SK-N-SH (cell line): ENCODE measurements around the gene TSHZ2. TPM values are rescaled to one million over a fixed set of nuclear protein-coding genes. Genes with fewer than 3 reads are reported as not detected.

ENCODE experiments used
- CTCF ChIA-PET: fragments of 300-600, 350-600 bp; formaldehyde crosslinking; extraction: SDS; loops from one replicate; lab custom pipeline; 2021; lab: Yijun Ruan, JAX
- POLR2A ChIA-PET: fragments of 350-600 bp; sonication (Branson Sonifier 250); formaldehyde crosslinking; extraction: SDS; loops from one replicate; lab custom pipeline; 2020; ENCODE audit warnings: antibody characterized with exemption, inconsistent platforms; lab: Yijun Ruan, JAX
- DNase-seq: peaks from one replicate; pipeline ENCODE4 v3.0.0; 2012
- H2AFZ ChIP-seq: fragments of 200-600 bp; sonication (generic); 2 replicates; pipeline ENCODE4 v1.8.1; 2016; ENCODE audit warnings: antibody characterized with exemption, mild to moderate bottlenecking, low read depth
- H3F3A ChIP-seq: fragments of 200-600 bp; sonication (generic); replicated peaks from 2 replicates; pipeline ENCODE3; 2016; ENCODE audit warnings: antibody characterized with exemption, mild to moderate bottlenecking; ENCODE audit not compliant: insufficient read depth
- H3K27ac ChIP-seq, 2 experiments: fragments of 200-500 bp in 1 of 2; fragments of 200-600 bp in 1 of 2; sonication (Bioruptor generic) in 1 of 2; sonication (generic), shearing (Covaris generic) in 1 of 2; 2 replicates each; pipeline versions ENCODE4 v1.5.1 to v1.6.1; 2014 to 2016; ENCODE audit warnings: low read depth in 2 of 2, inconsistent platforms in 1 of 2, low read length in 1 of 2, mild to moderate bottlenecking in 1 of 2, mixed read lengths in 1 of 2
- H3K27me3 ChIP-seq: fragments of 200-600 bp; sonication (generic), shearing (Covaris generic); 2 replicates; pipeline ENCODE4 v1.6.1; 2016; ENCODE audit warnings: mixed run types; ENCODE audit not compliant: insufficient read depth
- H3K36me3 ChIP-seq, 2 experiments: fragments of 200-500 bp in 1 of 2; fragments of 200-600 bp in 1 of 2; sonication (Bioruptor generic) in 1 of 2; sonication (generic) in 1 of 2; replicated peaks in 1 of 2; 2 replicates each; pipeline versions ENCODE3 to v1.5.1; 2014 to 2016; ENCODE audit warnings: low read length in 1 of 2, mild to moderate bottlenecking in 1 of 2; ENCODE audit not compliant: insufficient read depth in 2 of 2, control insufficient read depth in 1 of 2
- H3K4me1 ChIP-seq, 2 experiments: fragments of 200-500 bp in 1 of 2; fragments of 200-600 bp in 1 of 2; sonication (Bioruptor generic) in 1 of 2; sonication (generic), shearing (Covaris generic) in 1 of 2; 2 replicates each; pipeline versions ENCODE4 v1.5.1 to v1.6.1; 2014 to 2016; ENCODE audit warnings: low read depth in 1 of 2, low read length in 1 of 2, mixed run types in 1 of 2; ENCODE audit not compliant: insufficient read depth in 2 of 2, control insufficient read depth in 1 of 2
- H3K4me2 ChIP-seq: fragments of 200-600 bp; sonication (generic), shearing (Covaris generic); 2 replicates; pipeline ENCODE4 v1.6.1; 2017; ENCODE audit warnings: mixed run types
- H3K4me3 ChIP-seq, 2 experiments: fragments of 200-500 bp in 1 of 2; fragments of 200-600 bp in 1 of 2; sonication (Bioruptor generic) in 1 of 2; sonication (generic), shearing (Covaris generic) in 1 of 2; 2 replicates each; pipeline versions ENCODE4 v1.5.1 to v1.8.1; 2014 to 2016; ENCODE audit warnings: low read depth in 2 of 2, inconsistent platforms in 1 of 2, low read length in 1 of 2, mild to moderate bottlenecking in 1 of 2, mixed read lengths in 1 of 2, moderate library complexity in 1 of 2
- H3K79me2 ChIP-seq: fragments of 200-600 bp; sonication (generic); 2 replicates; pipeline ENCODE4 v1.8.1; 2017; ENCODE audit warnings: mild to moderate bottlenecking; ENCODE audit not compliant: insufficient read depth
- H3K9ac ChIP-seq: fragments of 200-600 bp; sonication (generic); 2 replicates; pipeline ENCODE4 v1.6.1; 2017; ENCODE audit warnings: mixed run types
- H3K9me2 ChIP-seq: fragments of 200-600 bp; sonication (generic); 2 replicates; pipeline ENCODE4 v1.6.1; 2017; ENCODE audit warnings: mixed run types
- H3K9me3 ChIP-seq: fragments of 200-600 bp; sonication (generic); 2 replicates; pipeline ENCODE4 v1.6.1; 2017; ENCODE audit warnings: mixed run types, mild to moderate bottlenecking, moderate library complexity
- H4K20me1 ChIP-seq: fragments of 200-600 bp; sonication (generic); 2 replicates; pipeline ENCODE4 v1.6.1; 2017; ENCODE audit warnings: mild to moderate bottlenecking, mixed run types; ENCODE audit not compliant: insufficient read depth
- EP300 ChIP-seq, 2 experiments: IDR thresholded peaks; 2 replicates each; pipeline versions ENCODE4 v1.4.0 to v1.6.1; 2012; ENCODE audit warnings: borderline replicate concordance in 1 of 2, low read depth in 1 of 2, low read length in 1 of 2
- EZH2phosphoT487 ChIP-seq: fragments of 200-600 bp; sonication (generic); IDR thresholded peaks from 2 replicates; pipeline ENCODE4 v1.6.1; 2017; ENCODE audit warnings: low read depth, mixed run types, mild to moderate bottlenecking, antibody characterized with exemption, moderate library complexity, borderline replicate concordance
- FOSL2 ChIP-seq: IDR thresholded peaks from 2 replicates; pipeline ENCODE4 v1.4.0; 2012; ENCODE audit warnings: low read depth, mild to moderate bottlenecking, moderate library complexity, borderline replicate concordance
- FOXJ3 ChIP-seq: sonication (generic); formaldehyde crosslinking; IDR thresholded peaks from 2 replicates; pipeline ENCODE4 v1.5.1; 2020; ENCODE audit warnings: mild to moderate bottlenecking, missing genetic modification reagents
- GATA2 ChIP-seq: sonication (generic); formaldehyde crosslinking; IDR thresholded peaks from 2 replicates; pipeline ENCODE4 v1.5.0; 2020; ENCODE audit warnings: mild to moderate bottlenecking, missing genetic modification reagents
- IRF3 ChIP-seq: fragments of 150-350 bp; IDR thresholded peaks from 2 replicates; pipeline ENCODE4 v1.6.1; 2016; ENCODE audit warnings: mild to moderate bottlenecking, low read depth, low read length
- JUND ChIP-seq: IDR thresholded peaks from 2 replicates; pipeline ENCODE4 v1.4.0; 2012
- MEF2A ChIP-seq: IDR thresholded peaks from 2 replicates; pipeline ENCODE4 v1.4.0; 2012; ENCODE audit warnings: low read depth, borderline replicate concordance
- MXI1 ChIP-seq: IDR thresholded peaks from 2 replicates; pipeline ENCODE4 v1.6.1; 2012; ENCODE audit warnings: mild to moderate bottlenecking, low read depth, low read length, improper control_type of control experiment
- NFIC ChIP-seq: IDR thresholded peaks from 2 replicates; pipeline ENCODE4 v1.4.0; 2012; ENCODE audit warnings: borderline replicate concordance
- NRF1 ChIP-seq: IDR thresholded peaks from 2 replicates; pipeline ENCODE4 v1.6.1; 2012; ENCODE audit warnings: low read depth, mild to moderate bottlenecking, low read length
- PBX3 ChIP-seq: IDR thresholded peaks from 2 replicates; pipeline ENCODE4; 2012
- RCOR1 ChIP-seq: fragments of 150-350 bp; IDR thresholded peaks from 2 replicates; pipeline ENCODE4 v1.6.1; 2017; ENCODE audit warnings: antibody characterized with exemption, low read length
- REST ChIP-seq: IDR thresholded peaks from 2 replicates; pipeline ENCODE4 v1.6.1; 2012; ENCODE audit warnings: mild to moderate bottlenecking, low read depth, low read length, moderate library complexity
- SMC3 ChIP-seq: IDR thresholded peaks from 2 replicates; pipeline ENCODE4 v1.6.1; 2012; ENCODE audit warnings: low read depth, low read length, improper control_type of control experiment
- TAF1 ChIP-seq: IDR thresholded peaks from 2 replicates; pipeline ENCODE4 v1.6.1; 2012; ENCODE audit warnings: low read depth, mild to moderate bottlenecking, low read length, moderate library complexity, borderline replicate concordance
- USF1 ChIP-seq: IDR thresholded peaks from 2 replicates; pipeline ENCODE4 v1.4.0; 2012; ENCODE audit warnings: low read depth, borderline replicate concordance
- ZBTB33 ChIP-seq: IDR thresholded peaks from 2 replicates; pipeline ENCODE4 v1.4.0; 2012; ENCODE audit warnings: low read depth, borderline replicate concordance
- WGBS: methylation state at CpG from one replicate; pipeline ENCODE4 v1.1.6; 2017; ENCODE audit warnings: low lambda C conversion rate; 5-methylcytosine and 5-hydroxymethylcytosine counted together
- polyA plus RNA-seq, 3 experiments: library from polyadenylated mRNA; depleted of rRNA; stranded (reverse); fragments of >200 nt; gene quantifications; 2 replicates each; pipeline ENCODE4 v1.2.3, GENCODE V29; 2012
- TF ChIP-seq, protein P1 (sequence below): IDR thresholded peaks from 2 replicates; pipeline ENCODE4 v1.4.0; 2012; ENCODE audit warnings: low read depth

The TSHZ2 gene
- polyA plus RNA-seq, 1 of the 3 experiments (the other 2 are of a cell fraction): 0.13 TPM

- Histone ChIP-seq H3K9me3 (no peaks in the 10 kb centered on the region), H3K4me2 (no peak overlapping the region), H3K27me3 (no peaks in the 10 kb centered on the region), H2AFZ (no peak overlapping the region), H3K4me3 (no peak overlapping the region), H3K9ac (no peak overlapping the region), H4K20me1 (no peaks in the 10 kb centered on the region), H3F3A (no peaks in the 10 kb centered on the region), H3K79me2 (no peaks in the 10 kb centered on the region), H3K4me1 (peaks cover 0 to 12% of the 10 kb centered on the region in 2 experiments; a peak in 1 of 4 replicates), H3K36me3 (no peaks in the 10 kb centered on the region), H3K9me2 (no peaks in the 10 kb centered on the region), H3K27ac (no peak overlapping the region)
- CTCF ChIA-PET: no interaction called here
- TF ChIP-seq RCOR1 (no peak), PBX3 (no peak), EZH2phosphoT487 (no peak), GATA2 (CRISPR knock-in tag) (no peak), EP300 (IDR thresholded peaks at IDR 0.05; ENCODE audit: borderline replicate concordance in 1 of 2, low read depth in 1 of 2, low read length in 1 of 2) (no peak), REST (no peak), IRF3 (no peak), MEF2A (no peak), JUND (no peak), USF1 (no peak), TAF1 (no peak), FOSL2 (no peak), ZBTB33 (no peak), NFIC (no peak), SMC3 (no peak), NRF1 (no peak), MXI1 (no peak), FOXJ3 (CRISPR knock-in tag) (no peak)
- TF ChIP-seq, protein P1, sequence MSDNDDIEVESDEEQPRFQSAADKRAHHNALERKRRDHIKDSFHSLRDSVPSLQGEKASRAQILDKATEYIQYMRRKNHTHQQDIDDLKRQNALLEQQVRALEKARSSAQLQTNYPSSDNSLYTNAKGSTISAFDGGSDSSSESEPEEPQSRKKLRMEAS: no peak
- POLR2A ChIA-PET: no interaction called here
- DNase-seq: no peak
- 71% methylated on average over 14 of the region's 14 CpGs for WGBS
Observed at GRCh38 chr20:53385941-53386767, 414.0 kb downstream of the TSHZ2 start.
